Body of pancreas (tissue), 4 donors: ENCODE data around the gene UBA1.

Source experiments
- POLR2A ChIP-seq, 3 donors: fragments of 450-650 bp; IDR thresholded peaks; one replicate each; pipeline ENCODE4 v1.6.1; 2016; ENCODE audit warnings: antibody characterized with exemption in 3 of 3, mild to moderate bottlenecking in 2 of 3
- TF ChIP-seq, protein P1 (sequence below), 7 experiments: fragments of 450-650 bp in 4 of 7; fragments of 200-600 bp in 3 of 7; sonication (generic) in 3 of 7; IDR thresholded peaks; one replicate each; pipeline ENCODE4 v1.5.1; 2016 to 2019; ENCODE audit warnings: antibody characterized with exemption in 7 of 7

DNA sequence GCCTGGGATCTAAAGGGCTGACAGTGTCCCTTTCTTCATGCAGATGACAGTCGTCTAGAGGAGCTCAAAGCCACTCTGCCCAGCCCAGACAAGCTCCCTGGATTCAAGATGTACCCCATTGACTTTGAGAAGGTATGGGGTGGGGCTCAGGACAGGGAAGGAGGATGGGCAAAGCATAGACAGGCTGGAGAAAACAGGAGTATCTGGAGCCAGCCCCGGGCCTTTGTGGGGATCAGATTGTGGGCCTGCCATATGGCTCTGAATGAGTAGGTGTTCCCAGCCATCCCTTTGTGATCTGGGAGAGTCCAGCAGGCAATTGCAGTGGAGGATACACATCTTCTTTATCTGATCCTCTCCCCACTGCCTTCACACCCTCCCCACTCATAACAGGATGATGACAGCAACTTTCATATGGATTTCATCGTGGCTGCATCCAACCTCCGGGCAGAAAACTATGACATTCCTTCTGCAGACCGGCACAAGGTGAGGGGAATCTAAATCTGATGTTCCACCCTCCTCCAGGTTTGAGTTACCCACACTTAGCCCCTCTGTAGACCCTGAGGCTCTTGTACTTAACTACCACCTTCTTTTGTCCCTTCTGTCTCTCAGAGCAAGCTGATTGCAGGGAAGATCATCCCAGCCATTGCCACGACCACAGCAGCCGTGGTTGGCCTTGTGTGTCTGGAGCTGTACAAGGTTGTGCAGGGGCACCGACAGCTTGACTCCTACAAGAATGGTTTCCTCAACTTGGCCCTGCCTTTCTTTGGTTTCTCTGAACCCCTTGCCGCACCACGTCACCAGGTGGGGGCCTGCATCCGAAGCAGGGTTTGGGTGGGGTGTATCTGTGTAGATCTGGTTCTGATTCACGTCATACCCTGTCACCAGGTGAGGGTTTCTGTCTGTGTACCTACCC is 19.0 kb downstream of the UBA1 start:
- TF ChIP-seq, protein P1, sequence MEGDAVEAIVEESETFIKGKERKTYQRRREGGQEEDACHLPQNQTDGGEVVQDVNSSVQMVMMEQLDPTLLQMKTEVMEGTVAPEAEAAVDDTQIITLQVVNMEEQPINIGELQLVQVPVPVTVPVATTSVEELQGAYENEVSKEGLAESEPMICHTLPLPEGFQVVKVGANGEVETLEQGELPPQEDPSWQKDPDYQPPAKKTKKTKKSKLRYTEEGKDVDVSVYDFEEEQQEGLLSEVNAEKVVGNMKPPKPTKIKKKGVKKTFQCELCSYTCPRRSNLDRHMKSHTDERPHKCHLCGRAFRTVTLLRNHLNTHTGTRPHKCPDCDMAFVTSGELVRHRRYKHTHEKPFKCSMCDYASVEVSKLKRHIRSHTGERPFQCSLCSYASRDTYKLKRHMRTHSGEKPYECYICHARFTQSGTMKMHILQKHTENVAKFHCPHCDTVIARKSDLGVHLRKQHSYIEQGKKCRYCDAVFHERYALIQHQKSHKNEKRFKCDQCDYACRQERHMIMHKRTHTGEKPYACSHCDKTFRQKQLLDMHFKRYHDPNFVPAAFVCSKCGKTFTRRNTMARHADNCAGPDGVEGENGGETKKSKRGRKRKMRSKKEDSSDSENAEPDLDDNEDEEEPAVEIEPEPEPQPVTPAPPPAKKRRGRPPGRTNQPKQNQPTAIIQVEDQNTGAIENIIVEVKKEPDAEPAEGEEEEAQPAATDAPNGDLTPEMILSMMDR (IDR thresholded peaks at IDR 0.05) = no peak
- no peak for TF ChIP-seq POLR2A (IDR thresholded peaks at IDR 0.05)
